Mesenchymal stem cell (in vitro differentiated cells and primary cell): ENCODE results near the gene RAB3D.
"Not testable (repeated sequence)": the region's sequence is repeated elsewhere in the genome, so short reads cannot be mapped to it uniquely, and the experiment has no call there.

Source experiments
- DNase-seq: peaks from one replicate; pipeline ENCODE4 v3.0.0-alpha.2; 2013
- H2AFZ ChIP-seq: one replicate; pipeline ENCODE4 v1.6.1; 2013; ENCODE audit warnings: low read depth, mild to moderate bottlenecking, control low read depth, inconsistent platforms, low read length, moderate library complexity
- H2AK5ac ChIP-seq: 2 replicates; pipeline ENCODE4 v1.6.1; 2013; ENCODE audit warnings: low read length, moderate library complexity, mild to moderate bottlenecking, inconsistent platforms; ENCODE audit not compliant: severe bottlenecking
- H2BK120ac ChIP-seq: one replicate; pipeline ENCODE4 v1.6.1; 2013; ENCODE audit warnings: low read depth, mild to moderate bottlenecking, inconsistent platforms, low read length, moderate library complexity
- H2BK12ac ChIP-seq, 2 experiments: one replicate each; pipeline ENCODE4 v1.6.1; 2013; ENCODE audit warnings: inconsistent platforms in 2 of 2, low read length in 2 of 2, mild to moderate bottlenecking in 2 of 2, moderate library complexity in 2 of 2, control low read depth in 1 of 2
- H2BK15ac ChIP-seq: one replicate; pipeline ENCODE4 v1.6.1; 2013; ENCODE audit warnings: mild to moderate bottlenecking, low read depth, inconsistent platforms; ENCODE audit not compliant: poor library complexity, severe bottlenecking
- H2BK5ac ChIP-seq: 2 replicates; pipeline ENCODE4 v1.6.1; 2013; ENCODE audit warnings: low read depth, mild to moderate bottlenecking, low read length, control low read depth, inconsistent platforms; ENCODE audit not compliant: poor library complexity, severe bottlenecking
- H3K14ac ChIP-seq, 2 experiments: one replicate each; pipeline ENCODE4 v1.6.1; 2013; ENCODE audit warnings: inconsistent platforms in 2 of 2, low read length in 2 of 2, control low read depth in 1 of 2, mild to moderate bottlenecking in 1 of 2, moderate library complexity in 1 of 2
- H3K18ac ChIP-seq, 2 experiments: one replicate each; pipeline ENCODE4 v1.6.1; 2013; ENCODE audit warnings: inconsistent platforms in 2 of 2, low read length in 2 of 2, control low read depth in 1 of 2, low read depth in 1 of 2, mild to moderate bottlenecking in 1 of 2
- H3K23ac ChIP-seq, 2 experiments: one replicate each; pipeline ENCODE4 v1.6.1; 2013; ENCODE audit warnings: inconsistent platforms in 2 of 2, low read length in 2 of 2, mild to moderate bottlenecking in 2 of 2, moderate library complexity in 2 of 2, control low read depth in 1 of 2
- H3K27ac ChIP-seq: 2 replicates; pipeline ENCODE4 v1.5.1; 2013; ENCODE audit warnings: mild to moderate bottlenecking, moderate library complexity, low read length, control low read depth, inconsistent platforms; ENCODE audit not compliant: poor library complexity, severe bottlenecking
- H3K27me3 ChIP-seq, 2 experiments: 2 replicates each; pipeline versions ENCODE4 v1.6.1 to v1.7.0; 2013; ENCODE audit warnings: low read length in 2 of 2, mild to moderate bottlenecking in 2 of 2, moderate library complexity in 2 of 2, control low read depth in 1 of 2, inconsistent platforms in 1 of 2; ENCODE audit not compliant: control insufficient read depth in 1 of 2, insufficient read depth in 1 of 2
- H3K36me3 ChIP-seq, 2 experiments: 2 replicates each; pipeline versions ENCODE4 v1.6.1 to v1.7.0; 2013; ENCODE audit warnings: low read length in 2 of 2, control low read depth in 1 of 2, inconsistent platforms in 1 of 2, low read depth in 1 of 2, mild to moderate bottlenecking in 1 of 2; ENCODE audit not compliant: insufficient read depth in 2 of 2, control insufficient read depth in 1 of 2
- H3K4ac ChIP-seq, 2 experiments: one replicate each; pipeline ENCODE4 v1.6.1; 2013; ENCODE audit warnings: inconsistent platforms in 2 of 2, low read length in 2 of 2, mild to moderate bottlenecking in 2 of 2, moderate library complexity in 2 of 2, control low read depth in 1 of 2, low read depth in 1 of 2
- H3K4me1 ChIP-seq: 2 replicates; pipeline ENCODE4 v1.6.1; 2013; ENCODE audit warnings: low read depth, low read length, control low read depth; ENCODE audit not compliant: control insufficient read depth, insufficient read depth
- H3K4me2 ChIP-seq: 2 replicates; pipeline ENCODE4 v1.6.1; 2013; ENCODE audit warnings: low read length, mild to moderate bottlenecking, inconsistent platforms; ENCODE audit not compliant: poor library complexity, severe bottlenecking
- H3K4me3 ChIP-seq, 2 experiments: 2 replicates each; pipeline versions ENCODE4 v1.5.1 to v1.7.0; 2013; ENCODE audit warnings: low read length in 2 of 2, mild to moderate bottlenecking in 2 of 2, control low read depth in 1 of 2, low read depth in 1 of 2; ENCODE audit not compliant: insufficient read depth in 1 of 2
- H3K79me1 ChIP-seq: replicated peaks from 2 replicates; pipeline ENCODE4 v1.6.1; 2013; ENCODE audit warnings: mild to moderate bottlenecking, control low read depth, low read length, inconsistent platforms; ENCODE audit not compliant: poor library complexity, severe bottlenecking
- H3K9ac ChIP-seq: 2 replicates; pipeline ENCODE4 v1.7.0; 2013; ENCODE audit warnings: mild to moderate bottlenecking, low read length, moderate library complexity
- H3K9me3 ChIP-seq: 2 replicates; pipeline ENCODE4 v1.7.0; 2013; ENCODE audit warnings: mild to moderate bottlenecking, low read length; ENCODE audit not compliant: control insufficient read depth
- H4K8ac ChIP-seq: one replicate; pipeline ENCODE4 v1.6.1; 2013; ENCODE audit warnings: inconsistent platforms, mild to moderate bottlenecking, low read length, moderate library complexity
- H4K91ac ChIP-seq: one replicate; pipeline ENCODE4 v1.6.1; 2013; ENCODE audit warnings: mild to moderate bottlenecking, low read length, inconsistent platforms
- WGBS: methylation state at CpG from one replicate; pipeline ENCODE4 v1.1.7; 2013; ENCODE audit warnings: mixed read lengths; 5-methylcytosine and 5-hydroxymethylcytosine counted together

RAB3D gene

GRCh38 chr19:11322269-11323024, 17.0 kb downstream of the RAB3D start:
- H3K79me1 ChIP-seq: no peaks in the 10 kb centered on the region
- no peak overlapping the region for H2BK5ac ChIP-seq
- H3K9ac ChIP-seq: no peak overlapping the region
- 59% methylated on average over 6 of the region's 7 CpGs for WGBS
- H3K23ac ChIP-seq: no peak overlapping the region
- H3K4me2 ChIP-seq: no peak overlapping the region
- no peaks in the 10 kb centered on the region for H3K27me3 ChIP-seq
- H2BK15ac ChIP-seq: peak overlapping the region; percentile 61
- H3K9me3 ChIP-seq: no peaks in the 10 kb centered on the region
- H4K8ac ChIP-seq: no peak overlapping the region
- no peak overlapping the region for H3K27ac ChIP-seq
- no peak overlapping the region for H3K14ac ChIP-seq
- peaks cover 0 to 7% of the 10 kb centered on the region in 2 experiments for H3K36me3 ChIP-seq
- H2AFZ ChIP-seq: no peak overlapping the region
- no peak overlapping the region for H2AK5ac ChIP-seq
- peak; percentile 57 for DNase-seq
- peak overlapping the region; percentile 52 to 60 for H2BK12ac ChIP-seq
- H3K4me3 ChIP-seq: no peak overlapping the region
- H4K91ac ChIP-seq: no peak overlapping the region
- H3K4me1 ChIP-seq: peaks cover 16% of the 10 kb centered on the region
- peak overlapping the region in 1 of 2 experiments; percentile 60 for H3K4ac ChIP-seq
- no peak overlapping the region for H2BK120ac ChIP-seq
- no peak overlapping the region for H3K18ac ChIP-seq

GRCh38 chr19:11321191-11322126, 18.0 kb downstream of the RAB3D start:
- peaks cover 16% of the 10 kb centered on the region for H3K4me1 ChIP-seq
- H2AK5ac ChIP-seq: no peak overlapping the region
- no peaks in the 10 kb centered on the region for H3K36me3 ChIP-seq
- no peak overlapping the region for H3K4me2 ChIP-seq
- H3K23ac ChIP-seq: no peak overlapping the region
- H2AFZ ChIP-seq: no peak overlapping the region
- H2BK12ac ChIP-seq: peak overlapping the region in 1 of 2 experiments; percentile 74
- no peak overlapping the region for H2BK15ac ChIP-seq
- peak overlapping the region; percentile 35 for H4K91ac ChIP-seq
- no peak overlapping the region for H3K9ac ChIP-seq
- H2BK120ac ChIP-seq: no peak overlapping the region
- H3K4me3 ChIP-seq: no peak overlapping the region
- no peak overlapping the region for H3K4ac ChIP-seq
- H3K27ac ChIP-seq: no peak overlapping the region
- DNase-seq: no peak
- no peak overlapping the region for H2BK5ac ChIP-seq
- H3K27me3 ChIP-seq: no peaks in the 10 kb centered on the region
- no peaks in the 10 kb centered on the region for H3K9me3 ChIP-seq
- peak overlapping the region; percentile 1 to 18 for H3K18ac ChIP-seq
- H3K79me1 ChIP-seq: no peaks in the 10 kb centered on the region
- no peak overlapping the region for H4K8ac ChIP-seq
- 96% methylated on average over 14 of the region's 14 CpGs for WGBS
- H3K14ac ChIP-seq: peak overlapping the region in 1 of 2 experiments; percentile 2

GRCh38 chr19:11320278-11320995, 19.0 kb downstream of the RAB3D start:
- not testable (repeated sequence) for H3K27me3 ChIP-seq, H3K27ac ChIP-seq, H2BK15ac ChIP-seq, H3K4me2 ChIP-seq, H2AFZ ChIP-seq, H3K36me3 ChIP-seq, H3K23ac ChIP-seq, H4K8ac ChIP-seq, H3K79me1 ChIP-seq, H3K9ac ChIP-seq, H2AK5ac ChIP-seq, H4K91ac ChIP-seq, H2BK120ac ChIP-seq, H3K4me3 ChIP-seq, H3K18ac ChIP-seq, H3K14ac ChIP-seq, DNase-seq, H3K9me3 ChIP-seq, H3K4ac ChIP-seq, H2BK5ac ChIP-seq
- peaks cover 16% of the 10 kb centered on the region for H3K4me1 ChIP-seq
- peak overlapping the region in 1 of 2 experiments; percentile 52 for H2BK12ac ChIP-seq
- WGBS: 96% methylated on average over 8 of the region's 9 CpGs
